ENCODE results near the gene APPBP2. TPM values are rescaled to one million over a fixed set of nuclear protein-coding genes. Genes with fewer than 3 reads are reported as not detected.
"Not testable (repeated sequence)": the region's sequence is repeated elsewhere in the genome, so short reads cannot be mapped to it uniquely, and the experiment has no call there.

Gene APPBP2
- polyA plus RNA-seq, 1 donor = 60.3 TPM

- DNase-seq = no peak
Measured at GRCh38 chr17:60535382-60536279, 9.6 kb upstream of the APPBP2 start.

DNA sequence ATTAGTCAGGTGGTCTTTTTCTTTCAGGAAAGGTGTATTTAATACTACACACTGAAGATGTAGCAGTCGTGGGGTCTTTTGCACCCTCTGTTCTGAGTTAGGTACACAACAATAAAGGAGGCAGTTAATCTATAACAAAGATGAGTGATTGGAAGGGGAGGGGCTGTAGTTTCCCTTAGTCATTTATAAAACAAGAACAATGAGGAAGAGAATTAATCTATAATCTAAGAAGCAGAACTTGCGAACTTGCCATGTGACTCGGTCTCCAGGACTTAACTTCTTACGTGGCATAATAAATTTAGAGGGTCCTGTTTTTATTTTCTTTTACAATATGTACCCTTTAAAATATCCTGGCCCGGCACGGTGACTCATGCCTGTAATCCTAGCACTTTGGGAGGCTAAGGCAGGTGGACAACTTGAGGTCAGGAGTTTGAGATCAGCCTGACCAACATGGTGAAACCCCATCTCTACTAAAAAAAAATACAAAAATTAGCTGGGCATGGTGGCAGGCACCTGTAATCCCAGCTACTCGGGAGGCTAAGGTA lies 8.6 kb upstream of the APPBP2 start:
- DNase-seq = no peak

- no peak for DNase-seq
Measured at GRCh38 chr17:60534010-60534555, 8.0 kb upstream of the APPBP2 start.

DNA sequence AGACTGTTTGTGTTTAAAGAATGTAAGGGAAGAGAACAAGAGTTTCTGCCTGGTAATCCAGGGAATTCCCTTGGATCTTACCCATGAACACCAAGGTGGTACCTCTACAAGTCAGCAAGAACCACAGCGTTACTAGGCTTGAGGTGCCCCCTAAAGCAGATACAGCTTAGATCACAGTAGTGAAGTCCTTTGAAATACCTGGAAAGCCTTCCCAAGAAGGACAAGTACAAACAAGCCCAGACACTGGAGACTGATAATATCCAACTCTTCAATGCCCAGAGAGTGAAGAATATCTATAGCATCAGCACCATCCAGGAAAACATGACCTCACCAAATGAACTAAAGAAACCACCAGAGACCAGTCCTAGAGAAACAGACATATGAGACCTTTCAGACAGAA lies 3.8 kb upstream of the APPBP2 start:
- DNase-seq = no peak

DNA sequence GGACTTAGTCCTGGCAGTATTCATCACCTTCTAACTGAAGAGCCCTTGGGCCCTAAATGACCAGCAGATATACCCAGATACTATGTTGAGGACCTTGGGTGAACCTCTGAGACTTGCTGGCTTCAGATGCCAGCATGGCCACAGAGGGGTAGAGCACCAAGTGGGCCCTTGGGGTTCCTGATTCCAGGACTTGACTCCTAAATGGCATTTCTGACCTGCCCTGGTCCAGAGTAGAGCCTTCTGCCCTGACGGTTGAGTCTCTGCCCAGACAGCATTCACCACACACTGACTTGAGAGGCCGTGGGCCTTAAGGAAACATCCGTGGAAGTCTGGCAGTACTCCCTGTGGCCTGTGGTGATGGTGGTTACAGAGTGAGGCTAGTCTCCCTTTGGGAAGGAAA lies 2.8 kb upstream of the APPBP2 start:
- DNase-seq = no peak

- no peak for DNase-seq
Measured at GRCh38 chr17:60527701-60528100, 1.7 kb upstream of the APPBP2 start.

DNA sequence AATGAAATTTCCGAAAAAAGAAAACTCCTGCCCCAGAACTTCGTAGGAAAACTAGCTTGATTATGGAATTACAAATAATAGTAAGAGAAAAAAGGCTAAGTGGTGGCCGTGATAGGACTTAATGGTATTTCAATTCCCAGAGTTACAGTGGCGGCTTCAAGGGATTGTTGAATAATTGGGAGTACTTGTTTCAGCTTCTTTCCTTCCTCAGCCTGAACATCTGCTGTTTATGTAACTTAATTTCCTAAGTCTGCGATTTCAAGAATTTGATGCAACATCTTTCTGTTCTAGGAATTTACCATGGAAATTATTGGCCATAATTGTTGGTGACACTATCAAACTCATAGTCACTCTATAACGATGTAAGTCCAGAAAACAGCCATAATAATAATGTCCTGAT lies 684 bp upstream of the APPBP2 start:
- DNase-seq = peak; percentile 39

DNA sequence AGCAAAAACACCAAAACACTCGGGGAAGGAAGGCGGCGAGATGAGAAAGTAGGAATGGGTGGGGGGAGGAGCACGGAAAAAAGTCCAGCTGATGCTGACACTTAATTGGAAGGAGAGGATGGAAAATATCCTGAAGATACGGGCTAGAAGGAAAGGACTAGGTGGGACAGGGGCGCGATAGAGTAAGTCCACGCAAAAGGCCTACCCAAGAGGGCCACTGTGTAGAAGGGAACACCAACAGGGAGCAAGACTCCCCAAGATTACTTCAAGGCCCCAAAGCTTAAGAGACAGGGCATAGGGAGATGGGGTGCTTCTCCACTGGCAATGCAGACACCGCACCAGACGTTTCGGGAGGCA lies 736 bp downstream of the APPBP2 start:
- DNase-seq = peak; percentile 48

GRCh38 chr17:60524463-60525327 lies 1.3 kb downstream of the APPBP2 start:
- peak; percentile 53 for DNase-seq

DNA sequence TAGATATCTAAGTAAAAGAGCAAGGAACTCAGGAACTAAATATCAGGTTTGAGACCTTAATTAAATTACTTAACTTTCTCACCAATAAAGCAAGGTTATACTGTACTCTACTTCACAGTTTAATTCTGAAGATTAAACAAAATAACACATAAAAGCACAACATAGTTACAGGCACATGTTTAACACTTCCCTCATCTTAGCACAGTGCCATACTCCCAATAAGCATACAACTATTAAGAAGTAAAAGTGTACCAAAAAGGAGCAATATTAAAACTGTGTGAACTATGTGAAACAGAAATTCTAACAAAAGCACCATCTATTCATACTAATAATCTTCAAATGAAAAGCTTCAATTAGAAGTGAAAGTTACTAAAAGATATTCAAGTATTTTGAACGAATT lies 2.2 kb downstream of the APPBP2 start:
- no peak for DNase-seq

- no peak for DNase-seq
Measured at GRCh38 chr17:60522889-60523626, 3.0 kb downstream of the APPBP2 start.

- DNase-seq = no peak
Measured at GRCh38 chr17:60519795-60520194, 6.2 kb downstream of the APPBP2 start.

GRCh38 chr17:60515683-60516082 lies 10.4 kb downstream of the APPBP2 start:
- not testable (repeated sequence) for DNase-seq

GRCh38 chr17:60515199-60515598 lies 10.8 kb downstream of the APPBP2 start:
- DNase-seq = not testable (repeated sequence)

DNA sequence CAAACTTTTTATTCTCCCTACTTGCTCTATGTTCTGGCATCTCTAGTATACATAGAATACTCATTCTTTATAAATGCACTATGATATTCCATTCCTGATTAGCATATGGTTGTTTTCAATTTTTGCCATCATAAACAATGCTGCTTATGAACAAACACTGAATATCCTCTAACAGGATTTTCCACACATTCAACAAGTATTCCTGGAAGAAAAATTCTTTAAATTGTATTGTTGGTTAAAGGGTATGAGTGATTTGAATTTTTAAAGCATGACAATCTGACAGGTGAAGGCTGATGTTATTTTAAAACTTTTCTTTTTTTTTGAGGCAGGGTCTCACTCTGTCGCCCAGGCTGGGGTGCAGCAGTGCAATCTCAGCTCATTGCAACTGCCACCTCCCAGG lies 11.5 kb downstream of the APPBP2 start:
- no peak for DNase-seq

GRCh38 chr17:60514053-60514452 lies 12.0 kb downstream of the APPBP2 start:
- DNase-seq = no peak

GRCh38 chr17:60513014-60513413 lies 13.0 kb downstream of the APPBP2 start:
- no peak for DNase-seq

DNA sequence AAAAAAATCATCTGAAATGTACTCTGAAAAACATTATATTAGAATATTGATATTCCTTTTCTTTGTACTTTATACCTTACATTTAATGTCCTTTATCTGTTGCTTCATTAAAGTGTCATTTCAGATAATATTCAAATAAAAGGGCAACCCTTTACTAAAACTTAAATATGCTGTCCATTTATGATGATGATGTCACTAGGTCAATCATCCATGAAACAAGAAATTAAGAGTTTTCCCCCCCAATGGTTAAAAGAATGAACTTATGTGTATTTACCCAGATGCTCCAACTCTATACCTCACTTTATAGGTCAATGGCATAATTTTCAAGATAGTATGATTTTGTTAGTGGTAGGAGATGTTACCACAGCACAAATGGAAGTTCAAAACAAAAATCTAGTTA lies 15.3 kb downstream of the APPBP2 start:
- DNase-seq = no peak

GRCh38 chr17:60510031-60510430 lies 16.0 kb downstream of the APPBP2 start:
- DNase-seq = no peak

- DNase-seq = no peak
Measured at GRCh38 chr17:60508384-60508980, 17.6 kb downstream of the APPBP2 start.

GRCh38 chr17:60506312-60506711 lies 19.7 kb downstream of the APPBP2 start:
- no peak for DNase-seq

All from left kidney (tissue), 2 donors.